ENCODE measurements around the gene HNF4A. TPM values are rescaled to one million over a fixed set of nuclear protein-coding genes. Genes with fewer than 3 reads are reported as not detected.

Gene HNF4A
- total and polyA plus RNA-seq, 2 of the 13 experiments (the other 11 are each of a cell fraction or from before 2014, with no cell fraction given), result 80.9 to 169 TPM

DNA sequence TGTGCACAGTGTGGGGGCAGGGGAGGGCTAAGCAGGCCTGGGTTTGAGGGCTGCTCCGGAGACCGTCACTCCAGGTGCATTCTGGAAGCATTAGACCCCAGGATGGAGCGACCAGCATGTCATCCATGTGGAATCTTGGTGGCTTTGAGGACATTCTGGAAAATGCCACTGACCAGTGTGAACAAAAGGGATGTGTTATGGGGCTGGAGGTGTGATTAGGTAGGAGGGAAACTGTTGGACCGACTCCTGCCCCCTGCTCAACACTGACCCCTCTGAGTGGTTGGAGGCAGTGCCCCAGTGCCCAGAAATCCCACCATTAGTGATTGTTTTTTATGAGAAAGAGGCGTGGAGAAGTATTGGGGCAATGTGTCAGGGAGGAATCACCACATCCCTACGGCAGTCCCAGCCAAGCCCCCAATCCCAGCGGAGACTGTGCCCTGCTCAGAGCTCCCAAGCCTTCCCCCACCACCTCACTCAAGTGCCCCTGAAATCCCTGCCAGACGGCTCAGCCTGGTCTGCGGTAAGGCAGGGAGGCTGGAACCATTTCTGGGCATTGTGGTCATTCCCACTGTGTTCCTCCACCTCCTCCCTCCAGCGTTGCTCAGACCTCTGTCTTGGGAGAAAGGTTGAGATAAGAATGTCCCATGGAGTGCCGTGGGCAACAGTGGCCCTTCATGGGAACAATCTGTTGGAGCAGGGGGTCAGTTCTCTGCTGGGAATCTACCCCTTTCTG, 76.2 kb downstream of the HNF4A start (continued):
- 0 out of 2 replicates have a peak, but pooled peaks have one; percentile 81 for TF ChIP-seq ZNF275 (CRISPR knock-in tag; IDR thresholded peaks at IDR 0.05; ENCODE audit: borderline replicate concordance)
- 0 out of 2 replicates have a peak, but pooled peaks have one; percentile 40 for TF ChIP-seq ZNF335 (CRISPR knock-in tag; IDR thresholded peaks at IDR 0.05)
- no peak for TF ChIP-seq ZBTB21 (CRISPR knock-in tag; IDR thresholded peaks at IDR 0.05)
- TF ChIP-seq, protein P1, sequence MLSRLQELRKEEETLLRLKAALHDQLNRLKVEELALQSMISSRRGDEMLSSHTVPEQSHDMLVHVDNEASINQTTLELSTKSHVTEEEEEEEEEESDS (CRISPR knock-in tag; IDR thresholded peaks at IDR 0.05; ENCODE audit: borderline replicate concordance), result peak; percentile 38; the same call in 1 of the 2 replicates
- no peak for TF ChIP-seq ZSCAN12 (CRISPR knock-in tag; IDR thresholded peaks at IDR 0.05)
- TF ChIP-seq PAF1 (CRISPR knock-in tag; IDR thresholded peaks at IDR 0.05), result peak; percentile 97
- TF ChIP-seq, protein P2, sequence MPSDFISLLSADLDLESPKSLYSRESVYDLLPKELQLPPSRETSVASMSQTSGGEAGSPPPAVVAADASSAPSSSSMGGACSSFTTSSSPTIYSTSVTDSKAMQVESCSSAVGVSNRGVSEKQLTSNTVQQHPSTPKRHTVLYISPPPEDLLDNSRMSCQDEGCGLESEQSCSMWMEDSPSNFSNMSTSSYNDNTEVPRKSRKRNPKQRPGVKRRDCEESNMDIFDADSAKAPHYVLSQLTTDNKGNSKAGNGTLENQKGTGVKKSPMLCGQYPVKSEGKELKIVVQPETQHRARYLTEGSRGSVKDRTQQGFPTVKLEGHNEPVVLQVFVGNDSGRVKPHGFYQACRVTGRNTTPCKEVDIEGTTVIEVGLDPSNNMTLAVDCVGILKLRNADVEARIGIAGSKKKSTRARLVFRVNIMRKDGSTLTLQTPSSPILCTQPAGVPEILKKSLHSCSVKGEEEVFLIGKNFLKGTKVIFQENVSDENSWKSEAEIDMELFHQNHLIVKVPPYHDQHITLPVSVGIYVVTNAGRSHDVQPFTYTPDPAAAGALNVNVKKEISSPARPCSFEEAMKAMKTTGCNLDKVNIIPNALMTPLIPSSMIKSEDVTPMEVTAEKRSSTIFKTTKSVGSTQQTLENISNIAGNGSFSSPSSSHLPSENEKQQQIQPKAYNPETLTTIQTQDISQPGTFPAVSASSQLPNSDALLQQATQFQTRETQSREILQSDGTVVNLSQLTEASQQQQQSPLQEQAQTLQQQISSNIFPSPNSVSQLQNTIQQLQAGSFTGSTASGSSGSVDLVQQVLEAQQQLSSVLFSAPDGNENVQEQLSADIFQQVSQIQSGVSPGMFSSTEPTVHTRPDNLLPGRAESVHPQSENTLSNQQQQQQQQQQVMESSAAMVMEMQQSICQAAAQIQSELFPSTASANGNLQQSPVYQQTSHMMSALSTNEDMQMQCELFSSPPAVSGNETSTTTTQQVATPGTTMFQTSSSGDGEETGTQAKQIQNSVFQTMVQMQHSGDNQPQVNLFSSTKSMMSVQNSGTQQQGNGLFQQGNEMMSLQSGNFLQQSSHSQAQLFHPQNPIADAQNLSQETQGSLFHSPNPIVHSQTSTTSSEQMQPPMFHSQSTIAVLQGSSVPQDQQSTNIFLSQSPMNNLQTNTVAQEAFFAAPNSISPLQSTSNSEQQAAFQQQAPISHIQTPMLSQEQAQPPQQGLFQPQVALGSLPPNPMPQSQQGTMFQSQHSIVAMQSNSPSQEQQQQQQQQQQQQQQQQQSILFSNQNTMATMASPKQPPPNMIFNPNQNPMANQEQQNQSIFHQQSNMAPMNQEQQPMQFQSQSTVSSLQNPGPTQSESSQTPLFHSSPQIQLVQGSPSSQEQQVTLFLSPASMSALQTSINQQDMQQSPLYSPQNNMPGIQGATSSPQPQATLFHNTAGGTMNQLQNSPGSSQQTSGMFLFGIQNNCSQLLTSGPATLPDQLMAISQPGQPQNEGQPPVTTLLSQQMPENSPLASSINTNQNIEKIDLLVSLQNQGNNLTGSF (CRISPR knock-in tag; IDR thresholded peaks at IDR 0.05), result no peak
- no peak; the same call in 1 of the 2 replicates for TF ChIP-seq ZBED4 (CRISPR knock-in tag; IDR thresholded peaks at IDR 0.05; ENCODE audit: borderline replicate concordance)
- TF ChIP-seq ZSCAN31 (CRISPR knock-in tag; IDR thresholded peaks at IDR 0.05; ENCODE audit: low read depth), result peak; percentile 76
- no peak for TF ChIP-seq FOSL1 (CRISPR knock-in tag; IDR thresholded peaks at IDR 0.05; ENCODE audit: borderline replicate concordance)
- TF ChIP-seq, protein P3, sequence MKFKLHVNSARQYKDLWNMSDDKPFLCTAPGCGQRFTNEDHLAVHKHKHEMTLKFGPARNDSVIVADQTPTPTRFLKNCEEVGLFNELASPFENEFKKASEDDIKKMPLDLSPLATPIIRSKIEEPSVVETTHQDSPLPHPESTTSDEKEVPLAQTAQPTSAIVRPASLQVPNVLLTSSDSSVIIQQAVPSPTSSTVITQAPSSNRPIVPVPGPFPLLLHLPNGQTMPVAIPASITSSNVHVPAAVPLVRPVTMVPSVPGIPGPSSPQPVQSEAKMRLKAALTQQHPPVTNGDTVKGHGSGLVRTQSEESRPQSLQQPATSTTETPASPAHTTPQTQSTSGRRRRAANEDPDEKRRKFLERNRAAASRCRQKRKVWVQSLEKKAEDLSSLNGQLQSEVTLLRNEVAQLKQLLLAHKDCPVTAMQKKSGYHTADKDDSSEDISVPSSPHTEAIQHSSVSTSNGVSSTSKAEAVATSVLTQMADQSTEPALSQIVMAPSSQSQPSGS (CRISPR knock-in tag; IDR thresholded peaks at IDR 0.05), result no peak
- peak; percentile 98 for TF ChIP-seq AKAP8 (CRISPR knock-in tag; IDR thresholded peaks at IDR 0.05)
- TF ChIP-seq MAF1 (CRISPR knock-in tag; IDR thresholded peaks at IDR 0.05; ENCODE audit: borderline replicate concordance), result no peak
- TF ChIP-seq, protein P4, sequence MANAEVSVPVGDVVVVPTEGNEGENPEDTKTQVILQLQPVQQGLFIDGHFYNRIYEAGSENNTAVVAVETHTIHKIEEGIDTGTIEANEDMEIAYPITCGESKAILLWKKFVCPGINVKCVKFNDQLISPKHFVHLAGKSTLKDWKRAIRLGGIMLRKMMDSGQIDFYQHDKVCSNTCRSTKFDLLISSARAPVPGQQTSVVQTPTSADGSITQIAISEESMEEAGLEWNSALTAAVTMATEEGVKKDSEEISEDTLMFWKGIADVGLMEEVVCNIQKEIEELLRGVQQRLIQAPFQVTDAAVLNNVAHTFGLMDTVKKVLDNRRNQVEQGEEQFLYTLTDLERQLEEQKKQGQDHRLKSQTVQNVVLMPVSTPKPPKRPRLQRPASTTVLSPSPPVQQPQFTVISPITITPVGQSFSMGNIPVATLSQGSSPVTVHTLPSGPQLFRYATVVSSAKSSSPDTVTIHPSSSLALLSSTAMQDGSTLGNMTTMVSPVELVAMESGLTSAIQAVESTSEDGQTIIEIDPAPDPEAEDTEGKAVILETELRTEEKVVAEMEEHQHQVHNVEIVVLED (CRISPR knock-in tag; IDR thresholded peaks at IDR 0.05; ENCODE audit: borderline replicate concordance), result no peak
